DND-41 (cell line): ENCODE data around the gene CXCL8.

Source experiments
- ATAC-seq: fragments of 200-7000 bp; cut with Tn5 transposase; 3 replicates; pipeline ENCODE4 v1.9.1; 2021; ENCODE audit warnings: low read depth; ENCODE audit not compliant: insufficient read depth
- DNase-seq: peaks from one replicate; pipeline ENCODE4 v3.0.0-alpha.2; 2020
- H2AFZ ChIP-seq: 2 replicates; pipeline ENCODE4 v1.6.0; 2012; ENCODE audit warnings: low read depth, low read length
- H3K27ac ChIP-seq: 2 replicates; pipeline ENCODE4 v1.5.1; 2012; ENCODE audit warnings: low read length, inconsistent platforms
- H3K27me3 ChIP-seq: fragments of 200-600 bp; sonication (generic); 2 replicates; pipeline ENCODE4 v1.6.0; 2012; ENCODE audit warnings: low read length, mild to moderate bottlenecking, inconsistent platforms; ENCODE audit not compliant: insufficient read depth, poor library complexity
- H3K36me3 ChIP-seq: 2 replicates; pipeline ENCODE4 v1.5.1; 2012; ENCODE audit warnings: low read length, inconsistent platforms; ENCODE audit not compliant: insufficient read depth
- H3K4me1 ChIP-seq: 2 replicates; pipeline ENCODE4 v1.5.1; 2012; ENCODE audit warnings: mild to moderate bottlenecking, low read length; ENCODE audit not compliant: insufficient read depth
- H3K4me2 ChIP-seq: 2 replicates; pipeline ENCODE4 v1.6.0; 2012; ENCODE audit warnings: mild to moderate bottlenecking, moderate library complexity, low read length, inconsistent platforms; ENCODE audit not compliant: insufficient read depth
- H3K4me3 ChIP-seq, 2 experiments: fragments of 200-600 bp in 1 of 2; shearing (Covaris generic) in 1 of 2; 2 replicates each; pipeline ENCODE4 v1.5.1; 2012 to 2016; ENCODE audit warnings: inconsistent platforms in 2 of 2, low read length in 2 of 2, mild to moderate bottlenecking in 2 of 2, low read depth in 1 of 2, moderate library complexity in 1 of 2
- H3K79me2 ChIP-seq: 2 replicates; pipeline ENCODE4 v1.6.0; 2012; ENCODE audit warnings: low read length, inconsistent platforms; ENCODE audit not compliant: insufficient read depth
- H3K9ac ChIP-seq: 2 replicates; pipeline ENCODE4 v1.6.0; 2012; ENCODE audit warnings: low read depth, mild to moderate bottlenecking, inconsistent platforms, low read length, moderate library complexity
- H3K9me3 ChIP-seq: 2 replicates; pipeline ENCODE4 v1.5.1; 2012; ENCODE audit warnings: low read length, moderate library complexity, mild to moderate bottlenecking, inconsistent platforms; ENCODE audit not compliant: insufficient read depth, severe bottlenecking
- H4K20me1 ChIP-seq: 2 replicates; pipeline ENCODE4 v1.6.0; 2012; ENCODE audit warnings: low read length; ENCODE audit not compliant: insufficient read depth
- EZH2 ChIP-seq: IDR thresholded peaks from 3 replicates; pipeline ENCODE4 v1.6.1; 2012; ENCODE audit warnings: borderline replicate concordance, low read depth, mild to moderate bottlenecking, moderate library complexity, low read length, inconsistent platforms; ENCODE audit not compliant: severe bottlenecking
- TF ChIP-seq, protein P1 (sequence below): IDR thresholded peaks from 2 replicates; pipeline ENCODE4 v1.5.1; 2012; ENCODE audit warnings: borderline replicate concordance, low read length, moderate library complexity, mild to moderate bottlenecking; ENCODE audit not compliant: poor library complexity, severe bottlenecking; ENCODE audit errors: extremely low read depth

The CXCL8 gene

DNA sequence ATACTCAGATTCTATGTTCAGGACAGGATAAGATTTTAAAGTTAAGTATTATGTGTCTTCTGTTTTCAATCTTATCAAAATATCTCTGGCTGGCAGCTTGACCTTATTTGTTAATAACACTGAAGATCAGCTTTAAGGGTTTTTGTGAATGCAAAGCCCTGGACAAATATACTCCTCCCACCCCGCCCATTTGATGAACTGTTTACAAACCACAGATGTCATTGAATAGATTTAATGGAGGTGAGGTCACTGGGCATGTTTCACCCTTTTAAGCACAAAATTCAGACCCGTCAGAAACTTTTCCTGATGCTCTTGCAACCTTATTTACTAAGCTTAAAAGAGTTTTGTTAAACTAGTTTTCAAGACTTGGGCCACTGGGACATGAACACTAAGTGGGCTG is 10.1 kb upstream of the CXCL8 start:
- no peak for DNase-seq
- TF ChIP-seq, protein P1, sequence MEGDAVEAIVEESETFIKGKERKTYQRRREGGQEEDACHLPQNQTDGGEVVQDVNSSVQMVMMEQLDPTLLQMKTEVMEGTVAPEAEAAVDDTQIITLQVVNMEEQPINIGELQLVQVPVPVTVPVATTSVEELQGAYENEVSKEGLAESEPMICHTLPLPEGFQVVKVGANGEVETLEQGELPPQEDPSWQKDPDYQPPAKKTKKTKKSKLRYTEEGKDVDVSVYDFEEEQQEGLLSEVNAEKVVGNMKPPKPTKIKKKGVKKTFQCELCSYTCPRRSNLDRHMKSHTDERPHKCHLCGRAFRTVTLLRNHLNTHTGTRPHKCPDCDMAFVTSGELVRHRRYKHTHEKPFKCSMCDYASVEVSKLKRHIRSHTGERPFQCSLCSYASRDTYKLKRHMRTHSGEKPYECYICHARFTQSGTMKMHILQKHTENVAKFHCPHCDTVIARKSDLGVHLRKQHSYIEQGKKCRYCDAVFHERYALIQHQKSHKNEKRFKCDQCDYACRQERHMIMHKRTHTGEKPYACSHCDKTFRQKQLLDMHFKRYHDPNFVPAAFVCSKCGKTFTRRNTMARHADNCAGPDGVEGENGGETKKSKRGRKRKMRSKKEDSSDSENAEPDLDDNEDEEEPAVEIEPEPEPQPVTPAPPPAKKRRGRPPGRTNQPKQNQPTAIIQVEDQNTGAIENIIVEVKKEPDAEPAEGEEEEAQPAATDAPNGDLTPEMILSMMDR: no peak
- TF ChIP-seq EZH2: no peak
- no peak overlapping the region for H3K27ac ChIP-seq

DNA sequence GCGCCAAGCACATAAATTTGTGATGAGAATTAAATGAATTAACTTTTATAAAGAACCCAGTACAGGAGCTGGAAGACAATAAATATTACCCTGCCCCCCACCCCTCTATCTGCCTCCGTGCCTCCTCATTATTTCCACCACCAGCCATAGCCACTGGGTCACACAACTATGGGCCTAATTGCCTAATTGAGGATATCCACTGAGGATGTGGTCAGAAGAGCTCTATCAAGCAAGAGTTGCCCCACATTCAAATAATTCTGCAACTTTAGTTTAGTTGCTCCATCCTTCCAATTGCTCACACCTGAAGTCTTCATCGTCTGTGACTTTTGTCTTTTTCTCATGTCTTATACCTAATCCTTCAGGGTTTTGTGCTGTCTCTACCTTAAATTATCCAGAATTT is 9.5 kb upstream of the CXCL8 start:
- H3K4me2 ChIP-seq: no peak overlapping the region
- no peak overlapping the region for H2AFZ ChIP-seq

More for the DNA sequence above, 10.1 kb upstream of the CXCL8 start:
- Histone ChIP-seq H3K9me3 (no peaks in the 10 kb centered on the region), H4K20me1 (no peaks in the 10 kb centered on the region), H3K36me3 (no peaks in the 10 kb centered on the region), H3K27me3 (no peaks in the 10 kb centered on the region), H2AFZ (no peak overlapping the region), H3K79me2 (no peaks in the 10 kb centered on the region), H3K4me2 (no peak overlapping the region), H3K4me3 (no peak overlapping the region), H3K9ac (no peak overlapping the region), H3K4me1 (no peaks in the 10 kb centered on the region)
- no peak for ATAC-seq

DNA sequence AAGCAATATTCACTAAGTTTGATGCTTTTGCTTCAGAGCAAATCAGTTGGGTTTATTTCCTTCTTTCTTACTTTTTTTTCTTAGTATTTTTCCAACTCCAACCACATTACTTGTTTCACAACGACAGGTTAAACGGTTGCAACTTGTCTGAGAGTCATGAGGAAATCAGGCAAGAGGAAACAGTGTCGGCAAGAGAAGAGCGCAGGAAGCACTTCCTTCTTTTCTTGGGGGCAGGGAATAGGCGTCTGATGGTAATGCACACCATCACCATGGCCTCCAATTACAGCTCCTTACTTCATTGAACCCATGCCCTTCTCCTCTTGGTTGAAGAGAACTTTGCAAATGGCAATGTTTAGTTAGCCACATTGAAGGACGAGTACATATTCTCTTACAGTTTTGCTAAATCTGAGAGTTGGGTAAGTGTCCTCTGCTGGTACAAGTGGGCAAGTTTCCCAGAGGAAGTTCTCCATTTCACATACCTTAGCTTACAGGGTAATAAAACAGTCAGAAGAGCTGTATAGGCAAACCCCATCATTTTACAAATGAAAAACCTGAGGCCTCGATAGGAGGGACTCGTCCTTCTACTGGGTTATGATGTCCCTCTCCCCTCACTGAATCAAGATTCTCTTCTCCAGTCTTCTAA is 8.3 kb upstream of the CXCL8 start:
- no peak for DNase-seq
- no peak overlapping the region for H3K9ac ChIP-seq
- no peaks in the 10 kb centered on the region for H3K9me3 ChIP-seq
- no peak overlapping the region for H3K27ac ChIP-seq
- H3K27me3 ChIP-seq: no peaks in the 10 kb centered on the region
- TF ChIP-seq, protein P1: no peak
- no peak for TF ChIP-seq EZH2
- no peak overlapping the region for H2AFZ ChIP-seq
- ATAC-seq: no peak
- H3K79me2 ChIP-seq: no peaks in the 10 kb centered on the region
- H3K4me2 ChIP-seq: no peak overlapping the region
- no peaks in the 10 kb centered on the region for H3K36me3 ChIP-seq
- H4K20me1 ChIP-seq: no peaks in the 10 kb centered on the region
- no peaks in the 10 kb centered on the region for H3K4me1 ChIP-seq
- no peak overlapping the region for H3K4me3 ChIP-seq

More for the DNA sequence above, 9.5 kb upstream of the CXCL8 start:
- no peak overlapping the region for H3K27ac ChIP-seq
- no peaks in the 10 kb centered on the region for H3K36me3 ChIP-seq
- no peaks in the 10 kb centered on the region for H3K9me3 ChIP-seq
- H3K4me3 ChIP-seq: no peak overlapping the region
- DNase-seq (no peak), ATAC-seq (no peak)
- H3K79me2 ChIP-seq: no peaks in the 10 kb centered on the region
- H4K20me1 ChIP-seq: no peaks in the 10 kb centered on the region
- no peaks in the 10 kb centered on the region for H3K27me3 ChIP-seq
- TF ChIP-seq, protein P1: no peak
- no peak for TF ChIP-seq EZH2
- no peaks in the 10 kb centered on the region for H3K4me1 ChIP-seq
- H3K9ac ChIP-seq: no peak overlapping the region
